NCI-H748 (cell line): ENCODE measurements around the gene ATP1B2.
"Not testable (repeated sequence)": the region's sequence is repeated elsewhere in the genome, so short reads cannot be mapped to it uniquely, and the experiment has no call there.

Experiments used
- DNase-seq: peaks from one replicate; lab custom pipeline; 2025; ENCODE audit not compliant: unreplicated experiment; lab: John Stamatoyannopoulos, UW

The ATP1B2 gene

GRCh38 chr17:7634384-7634783 lies 16.3 kb upstream of the ATP1B2 start:
- DNase-seq, result peak; percentile 57

GRCh38 chr17:7636163-7636562 lies 14.6 kb upstream of the ATP1B2 start:
- DNase-seq, result no peak

GRCh38 chr17:7640783-7641182 lies 9.9 kb upstream of the ATP1B2 start:
- no peak for DNase-seq

GRCh38 chr17:7641635-7642034 lies 9.1 kb upstream of the ATP1B2 start:
- not testable (repeated sequence) for DNase-seq

- no peak for DNase-seq
Observed at GRCh38 chr17:7644775-7645174, 6.0 kb upstream of the ATP1B2 start.

GRCh38 chr17:7646457-7646856 lies 4.3 kb upstream of the ATP1B2 start:
- no peak for DNase-seq

- DNase-seq, result no peak
Observed at GRCh38 chr17:7647018-7647417, 3.7 kb upstream of the ATP1B2 start.

GRCh38 chr17:7651097-7651664 lies 455 bp downstream of the ATP1B2 start:
- DNase-seq, result peak; percentile 49

- peak; percentile 58 for DNase-seq
Observed at GRCh38 chr17:7651665-7652387, 1.1 kb downstream of the ATP1B2 start.

GRCh38 chr17:7652388-7653356 lies 1.9 kb downstream of the ATP1B2 start:
- no peak for DNase-seq

- DNase-seq, result no peak
Observed at GRCh38 chr17:7654832-7655540, 4.3 kb downstream of the ATP1B2 start.

GRCh38 chr17:7655541-7655840 lies 4.8 kb downstream of the ATP1B2 start:
- DNase-seq, result no peak

GRCh38 chr17:7656958-7657609 lies 6.4 kb downstream of the ATP1B2 start:
- DNase-seq, result no peak

GRCh38 chr17:7667656-7668406 lies 17.1 kb downstream of the ATP1B2 start:
- DNase-seq, result no peak

- no peak for DNase-seq
Observed at GRCh38 chr17:7668482-7668881, 17.8 kb downstream of the ATP1B2 start.

- peak; percentile 16 for DNase-seq
Observed at GRCh38 chr17:7673239-7673638, 22.5 kb downstream of the ATP1B2 start.

GRCh38 chr17:7674934-7675333 lies 24.2 kb downstream of the ATP1B2 start:
- no peak for DNase-seq

GRCh38 chr17:7676533-7676932 lies 25.8 kb downstream of the ATP1B2 start:
- no peak for DNase-seq

GRCh38 chr17:7677388-7678067 lies 26.8 kb downstream of the ATP1B2 start:
- DNase-seq, result no peak
